ELR (cell line): ENCODE data around the gene ZNF891.
A peak's percentile ranks its signal among the peaks of the same experiment; 100 is the strongest.

Source experiments
- DNase-seq: peaks from one replicate; pipeline ENCODE4 v3.0.0-alpha.2; 2015; ENCODE audit warnings: low read depth

Gene ZNF891

DNA sequence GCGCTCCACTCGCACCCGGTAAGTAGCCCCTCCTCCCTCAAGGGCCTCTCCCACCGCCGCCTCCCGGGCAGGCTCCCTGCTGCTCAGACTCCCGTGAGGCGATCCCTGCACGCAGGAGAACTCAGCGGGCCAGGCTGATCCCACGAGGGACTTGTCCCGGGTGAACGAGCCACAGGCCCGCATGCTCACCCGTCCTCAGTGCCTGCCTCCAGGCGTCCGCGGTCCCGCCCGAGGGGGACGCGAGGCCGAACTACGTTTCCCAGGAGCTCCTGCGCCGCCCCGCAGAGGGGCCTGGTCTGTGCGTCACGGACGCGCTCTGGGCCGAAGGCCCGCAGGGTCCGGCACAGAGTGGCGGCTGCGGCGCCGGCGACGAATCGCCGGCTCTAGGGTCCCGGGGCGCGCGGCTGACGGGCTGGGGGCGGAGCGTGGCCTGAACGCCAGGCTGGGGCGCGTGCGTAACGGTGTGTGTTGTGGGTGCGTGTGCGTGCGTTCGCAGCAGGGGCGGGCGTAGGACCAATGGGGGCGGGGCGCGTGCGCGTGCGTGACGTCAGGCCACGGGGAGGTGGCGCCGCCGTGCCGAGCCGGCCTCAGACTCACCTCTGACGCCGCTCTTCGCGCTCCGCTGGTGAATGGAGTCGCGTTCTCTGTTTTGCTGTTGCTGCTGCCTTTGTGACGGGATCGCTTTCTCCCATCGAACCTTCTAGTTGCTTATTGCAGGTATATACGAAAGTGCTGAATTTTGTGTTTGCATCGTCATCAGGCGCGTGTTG lies at the start of gene ZNF891, which contains the start of gene ZNF10:
ZNF891 (minus strand) TSS at position 237 of the 770 bp plus-strand sequence. CDS start 8,356 bp downstream, outside the sequence.
ZNF10 (plus strand) TSS at position 590 of the 770 bp plus-strand sequence. CDS start 13,866 bp downstream, outside the sequence.
- DNase-seq, result peak; percentile 96

DNA sequence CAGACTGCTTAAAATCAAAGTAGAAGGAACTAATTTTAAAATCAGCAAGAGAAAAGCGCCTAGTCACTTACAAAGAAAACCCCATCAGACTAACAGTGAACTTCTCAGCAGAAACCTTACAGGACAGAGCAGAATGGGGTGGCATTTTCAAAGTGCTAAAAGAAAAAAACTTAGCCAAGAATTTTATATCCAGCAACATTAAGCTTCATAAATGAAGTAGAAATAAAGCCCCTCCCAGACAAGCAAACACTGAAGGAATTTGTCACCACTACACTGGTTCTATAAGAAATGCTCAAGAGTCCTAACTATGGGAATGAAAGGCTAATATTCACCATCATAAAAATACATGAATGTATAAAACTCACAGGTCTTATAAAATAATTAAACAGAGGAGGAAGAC lies 44.8 kb upstream of the ZNF891 start:
- DNase-seq, result no peak

DNA sequence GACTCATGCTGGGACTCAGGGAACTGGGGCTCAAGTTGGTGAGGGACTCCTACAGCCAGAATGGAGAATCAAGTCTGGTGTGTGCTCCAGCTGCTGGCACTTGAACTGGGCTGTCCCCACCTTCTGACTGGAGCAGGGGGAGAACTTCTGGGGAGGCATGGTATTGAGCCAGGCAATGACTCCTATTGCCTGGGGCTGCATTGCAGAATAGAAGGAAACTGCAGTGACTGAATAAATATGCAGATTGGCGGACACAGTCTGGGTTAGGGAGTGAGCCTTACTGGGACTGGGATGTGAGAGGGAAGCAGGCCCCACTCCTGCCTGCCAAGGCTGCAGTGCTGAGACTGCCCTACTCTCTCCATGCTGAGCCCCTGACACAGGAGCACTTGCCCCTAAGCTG lies 42.4 kb upstream of the ZNF891 start:
- no peak for DNase-seq

DNA sequence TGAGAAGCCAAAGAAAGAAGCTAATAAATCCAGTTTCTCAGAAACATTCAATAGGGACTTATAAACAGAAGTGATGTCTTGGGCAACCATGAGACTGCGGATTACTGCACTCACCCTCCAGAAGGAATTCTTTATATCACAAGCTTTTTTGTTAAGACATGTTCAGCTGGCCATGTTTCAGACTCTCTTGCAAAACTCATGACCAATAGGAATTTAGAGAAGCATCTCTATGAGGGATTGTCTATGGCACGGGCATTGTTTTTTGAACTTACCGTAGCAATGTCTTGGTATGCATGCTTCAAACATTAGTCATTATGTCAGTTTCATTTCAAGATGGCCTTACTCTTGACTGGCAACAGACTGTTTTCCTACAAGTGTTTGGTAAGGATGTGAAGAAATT lies 35.7 kb upstream of the ZNF891 start:
- DNase-seq, result no peak

- DNase-seq, result peak; percentile 4
These were observed 26.1 kb upstream of the ZNF891 start for GRCh38 chr12:133156125-133156690.

- DNase-seq, result no peak
These were observed 15.9 kb upstream of the ZNF891 start for GRCh38 chr12:133145981-133146380.

DNA sequence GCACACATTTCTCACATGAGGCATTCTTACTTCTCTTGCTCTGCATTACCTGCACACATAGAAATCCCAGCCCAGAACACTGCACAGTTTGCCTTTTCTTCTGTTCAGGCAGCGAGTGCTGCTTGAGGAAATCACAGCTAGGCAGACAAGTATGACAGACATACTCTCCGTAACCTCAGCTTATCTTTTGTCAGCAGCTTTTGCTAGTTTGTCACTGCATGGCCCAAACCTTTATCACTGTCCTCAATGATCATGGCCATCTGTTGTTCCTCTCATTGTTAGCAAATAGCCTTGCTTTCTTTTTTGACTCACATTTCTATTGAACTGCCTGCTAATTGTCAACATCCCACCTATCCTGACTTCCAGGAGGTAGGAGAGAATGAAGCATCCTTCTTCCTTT lies 5.7 kb upstream of the ZNF891 start:
- DNase-seq, result no peak

DNA sequence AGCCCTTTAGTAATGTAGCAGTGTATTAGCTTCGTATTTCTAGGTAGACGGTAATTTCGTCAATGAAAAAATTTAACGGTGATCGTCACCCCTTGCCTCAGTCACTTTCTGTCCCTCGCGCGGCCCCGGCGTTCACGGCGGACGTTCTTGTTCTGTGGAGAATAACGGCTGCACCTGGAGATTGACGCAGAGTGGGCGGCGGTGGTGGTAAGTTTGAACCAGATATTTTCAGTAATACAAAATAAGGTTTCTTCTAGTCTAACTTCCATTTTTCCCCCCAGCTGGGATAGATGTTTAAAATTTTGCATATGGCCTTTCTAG lies 694 bp upstream of the ZNF891 start:
- no peak for DNase-seq

DNA sequence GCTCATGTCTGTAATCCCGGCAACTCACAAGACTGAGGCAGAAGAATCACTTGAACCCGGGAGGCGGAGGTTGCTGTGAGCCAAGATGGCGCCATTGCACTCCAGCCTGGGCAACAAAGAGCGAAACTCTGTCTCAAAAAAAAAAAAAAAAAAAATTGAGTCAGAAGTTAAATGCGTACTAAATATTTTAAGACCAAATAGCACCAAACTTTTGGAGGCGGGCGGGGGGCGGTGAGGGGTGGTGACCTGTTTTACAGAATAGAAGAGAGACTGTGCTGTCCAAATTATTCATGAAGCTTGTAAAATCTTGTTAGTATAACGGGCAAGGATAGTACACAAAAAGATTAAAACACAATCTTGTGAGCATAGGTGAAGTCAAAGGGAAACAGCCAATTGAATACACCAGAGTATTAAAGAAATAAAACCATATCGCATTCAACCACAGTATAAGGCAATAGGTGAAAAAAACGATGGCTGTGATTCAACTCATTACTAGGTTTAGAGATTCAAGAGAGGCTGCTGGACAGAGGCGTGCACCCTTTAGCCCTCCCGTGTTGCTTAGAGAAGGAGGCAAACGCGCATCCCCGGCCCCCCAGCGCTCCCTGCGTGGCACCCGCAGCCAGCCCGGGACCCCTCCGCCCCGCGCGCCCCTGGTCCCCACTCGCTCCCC lies 571 bp downstream of the ZNF891 start:
- DNase-seq, result peak; percentile 58

GRCh38 chr12:133124674-133125073 lies 5.4 kb downstream of the ZNF891 start:
- no peak for DNase-seq

GRCh38 chr12:133120385-133121191 lies 9.5 kb downstream of the ZNF891 start:
- DNase-seq, result peak; percentile 14

- DNase-seq, result no peak
These were observed 21.9 kb downstream of the ZNF891 start for GRCh38 chr12:133108150-133108549.

GRCh38 chr12:133107121-133107520 lies 23.0 kb downstream of the ZNF891 start:
- DNase-seq, result no peak

GRCh38 chr12:133106253-133106652 lies 23.8 kb downstream of the ZNF891 start:
- peak; percentile 27 for DNase-seq

- peak; percentile 10 for DNase-seq
These were observed 24.5 kb downstream of the ZNF891 start for GRCh38 chr12:133105620-133106019.

- no peak for DNase-seq
These were observed 46.7 kb downstream of the ZNF891 start for GRCh38 chr12:133083345-133083744.

- peak; percentile 10 for DNase-seq
These were observed 48.8 kb downstream of the ZNF891 start for GRCh38 chr12:133081159-133081780.

- peak; percentile 96 for DNase-seq
These were observed 49.5 kb downstream of the ZNF891 start, which contains the start of gene ZNF140 for GRCh38 chr12:133080368-133081158. ZNF140 (plus strand) TSS chr12:133080923; CDS start chr12:133081321, 398 bp downstream.

GRCh38 chr12:133080026-133080367 lies 50.1 kb downstream of the ZNF891 start:
- DNase-seq, result peak; percentile 98

- no peak for DNase-seq
These were observed 56.2 kb downstream of the ZNF891 start for GRCh38 chr12:133073836-133074235.

GRCh38 chr12:133063556-133063955 lies 66.5 kb downstream of the ZNF891 start:
- no peak for DNase-seq
